ENCODE results near the gene CENPW.

Gene CENPW

GRCh38 chr6:126339796-126340609, at the start of gene CENPW:
Gene CENPW (plus strand): TSS chr6:126340115. CDS start chr6:126340274, 159 bp downstream.
- DNase-seq, result peak; percentile 97

GRCh38 chr6:126293891-126294524, 45.9 kb upstream of the CENPW start:
- no peak for DNase-seq

- no peak for DNase-seq
These were observed 39.8 kb upstream of the CENPW start for GRCh38 chr6:126300126-126300525.

GRCh38 chr6:126300735-126301134, 39.2 kb upstream of the CENPW start:
- no peak for DNase-seq

GRCh38 chr6:126302191-126302590, 37.7 kb upstream of the CENPW start:
- no peak for DNase-seq

- DNase-seq, result no peak
These were observed 32.1 kb upstream of the CENPW start for GRCh38 chr6:126307849-126308248.

GRCh38 chr6:126308362-126308761, 31.6 kb upstream of the CENPW start:
- DNase-seq, result no peak

GRCh38 chr6:126312013-126312665, 27.8 kb upstream of the CENPW start:
- DNase-seq, result no peak

GRCh38 chr6:126313941-126314340, 26.0 kb upstream of the CENPW start:
- DNase-seq, result no peak

- no peak for DNase-seq
These were observed 21.1 kb upstream of the CENPW start for GRCh38 chr6:126318797-126319196.

- no peak for DNase-seq
These were observed 6.2 kb upstream of the CENPW start for GRCh38 chr6:126333729-126334128.

- no peak for DNase-seq
These were observed 4.7 kb upstream of the CENPW start for GRCh38 chr6:126335210-126335609.

GRCh38 chr6:126337323-126337722, 2.6 kb upstream of the CENPW start:
- DNase-seq, result no peak

GRCh38 chr6:126341126-126341525, 1.2 kb downstream of the CENPW start:
- no peak for DNase-seq

- DNase-seq, result no peak
These were observed 4.3 kb downstream of the CENPW start for GRCh38 chr6:126344181-126344580.

- DNase-seq, result no peak
These were observed 12.0 kb downstream of the CENPW start for GRCh38 chr6:126351960-126352359.

GRCh38 chr6:126352514-126352913, 12.6 kb downstream of the CENPW start:
- DNase-seq, result no peak

GRCh38 chr6:126356526-126356925, 16.6 kb downstream of the CENPW start:
- DNase-seq, result no peak

- no peak for DNase-seq
These were observed 20.1 kb downstream of the CENPW start for GRCh38 chr6:126359936-126360537.

GRCh38 chr6:126361832-126362440, 22.0 kb downstream of the CENPW start:
- DNase-seq, result no peak

GRCh38 chr6:126367849-126368248, 27.9 kb downstream of the CENPW start:
- no peak for DNase-seq

- no peak for DNase-seq
These were observed 32.7 kb downstream of the CENPW start for GRCh38 chr6:126372626-126373025.

- DNase-seq, result no peak
These were observed 33.4 kb downstream of the CENPW start for GRCh38 chr6:126373344-126373743.

Data from stimulated activated CD4-positive, alpha-beta T cell treated with anti-CD3 and anti-CD28 coated beads, Interleukin-12 subunit alpha, Interleukin-12 subunit beta, amount 100 ng/mL, for 4 hours (primary cell).